GM12872 (cell line): ENCODE data around the gene EAF2.

Experiments used
- CTCF ChIP-seq: IDR thresholded peaks from 3 replicates; pipeline ENCODE4 v1.5.1; 2011; ENCODE audit warnings: low read depth, mild to moderate bottlenecking, low read length, moderate library complexity; ENCODE audit not compliant: insufficient read depth

EAF2 gene

GRCh38 chr3:121809249-121809648 lies 25.8 kb upstream of the EAF2 start:
- TF ChIP-seq CTCF: no peak

GRCh38 chr3:121817753-121818152 lies 17.3 kb upstream of the EAF2 start:
- no peak for TF ChIP-seq CTCF

- no peak for TF ChIP-seq CTCF
Observed at GRCh38 chr3:121818578-121818977, 16.4 kb upstream of the EAF2 start.

GRCh38 chr3:121819236-121819635 lies 15.8 kb upstream of the EAF2 start:
- TF ChIP-seq CTCF: no peak

- no peak for TF ChIP-seq CTCF
Observed at GRCh38 chr3:121821421-121822199, 13.4 kb upstream of the EAF2 start.

GRCh38 chr3:121822973-121823372 lies 12.0 kb upstream of the EAF2 start:
- no peak for TF ChIP-seq CTCF

- TF ChIP-seq CTCF: no peak
Observed at GRCh38 chr3:121834157-121834670, 795 bp upstream of the EAF2 start.
